H9 (cell line): ENCODE results near the gene PXDN. TPM values are rescaled to one million over a fixed set of nuclear protein-coding genes. Genes with fewer than 3 reads are reported as not detected.
A peak's percentile ranks its signal among the peaks of the same experiment; 100 is the strongest.

ENCODE experiments used
- DNase-seq: peaks from one replicate; pipeline ENCODE4 v3.0.0-alpha.2; 2017
- H2AFZ ChIP-seq: one replicate; pipeline ENCODE4 v1.6.1; 2013; ENCODE audit warnings: mild to moderate bottlenecking, low read length, control low read depth, moderate library complexity
- H2AK5ac ChIP-seq: 2 replicates; pipeline ENCODE4 v1.6.1; 2013; ENCODE audit warnings: low read length, control low read depth, mixed read lengths; ENCODE audit not compliant: insufficient read length
- H2BK120ac ChIP-seq: one replicate; pipeline ENCODE4 v1.6.1; 2013; ENCODE audit warnings: low read depth, mild to moderate bottlenecking, low read length, control low read depth, inconsistent platforms; ENCODE audit not compliant: poor library complexity, severe bottlenecking
- H2BK12ac ChIP-seq: 2 replicates; pipeline ENCODE4 v1.6.1; 2013; ENCODE audit warnings: low read length, control low read depth, mixed read lengths, low read depth; ENCODE audit not compliant: insufficient read length
- H2BK15ac ChIP-seq: 2 replicates; pipeline ENCODE4 v1.6.1; 2013; ENCODE audit warnings: low read depth, low read length, control low read depth
- H2BK20ac ChIP-seq: one replicate; pipeline ENCODE4 v1.6.1; 2013; ENCODE audit warnings: low read depth, mild to moderate bottlenecking, low read length, control low read depth, inconsistent platforms; ENCODE audit not compliant: poor library complexity, severe bottlenecking
- H2BK5ac ChIP-seq: 2 replicates; pipeline ENCODE4 v1.6.1; 2013; ENCODE audit warnings: low read length, control low read depth, mixed read lengths; ENCODE audit not compliant: insufficient read length
- H3K14ac ChIP-seq: 2 replicates; pipeline ENCODE4 v1.6.1; 2013; ENCODE audit warnings: low read length, control low read depth; ENCODE audit not compliant: insufficient read depth
- H3K18ac ChIP-seq: 2 replicates; pipeline ENCODE4 v1.6.1; 2013; ENCODE audit warnings: low read depth, mild to moderate bottlenecking, mixed read lengths, low read length, control low read depth; ENCODE audit not compliant: insufficient read length
- H3K23ac ChIP-seq: 2 replicates; pipeline ENCODE4 v1.6.1; 2013; ENCODE audit warnings: low read length, control low read depth, mixed read lengths, low read depth; ENCODE audit not compliant: insufficient read length
- H3K23me2 ChIP-seq: 2 replicates; pipeline ENCODE4 v1.6.1; 2013; ENCODE audit warnings: low read depth, mild to moderate bottlenecking, mixed read lengths, low read length, control low read depth; ENCODE audit not compliant: insufficient read length, poor library complexity, severe bottlenecking
- H3K27ac ChIP-seq: 2 replicates; pipeline ENCODE4 v1.5.1; 2013; ENCODE audit warnings: low read length, control low read depth, mixed read lengths, low read depth; ENCODE audit not compliant: insufficient read length
- H3K27me3 ChIP-seq: 2 replicates; pipeline ENCODE4 v1.6.1; 2013; ENCODE audit warnings: low read length, control low read depth, inconsistent platforms; ENCODE audit not compliant: insufficient read depth
- H3K4ac ChIP-seq: 2 replicates; pipeline ENCODE4 v1.6.1; 2013; ENCODE audit warnings: low read depth, mild to moderate bottlenecking, control low read depth, inconsistent platforms, low read length, moderate library complexity
- H3K4me1 ChIP-seq: 2 replicates; pipeline ENCODE4 v1.6.1; 2013; ENCODE audit warnings: low read length, control low read depth, inconsistent platforms; ENCODE audit not compliant: insufficient read depth
- H3K4me2 ChIP-seq: 2 replicates; pipeline ENCODE4 v1.6.1; 2013; ENCODE audit warnings: low read length, control low read depth, mixed read lengths; ENCODE audit not compliant: insufficient read length, insufficient read depth
- H3K56ac ChIP-seq: 2 replicates; pipeline ENCODE4 v1.6.1; 2013; ENCODE audit warnings: low read depth, mild to moderate bottlenecking, mixed read lengths, low read length, control low read depth; ENCODE audit not compliant: insufficient read length
- H3K79me1 ChIP-seq: 2 replicates; pipeline ENCODE4 v1.6.1; 2013; ENCODE audit warnings: low read depth, mild to moderate bottlenecking, moderate library complexity, low read length, control low read depth, inconsistent platforms; ENCODE audit not compliant: insufficient read depth, poor library complexity, severe bottlenecking
- H3K79me2 ChIP-seq: 2 replicates; pipeline ENCODE4 v1.6.1; 2013; ENCODE audit warnings: low read length, control low read depth, inconsistent platforms; ENCODE audit not compliant: insufficient read depth
- H3K9ac ChIP-seq: 2 replicates; pipeline ENCODE4 v1.6.1; 2013; ENCODE audit warnings: low read length, control low read depth, mixed read lengths; ENCODE audit not compliant: insufficient read length; ENCODE audit errors: extremely low read depth
- H3K9me3 ChIP-seq: one replicate; pipeline ENCODE4 v1.6.1; 2013; ENCODE audit warnings: low read depth, low read length, inconsistent platforms; ENCODE audit not compliant: control insufficient read depth
- H3T11ph ChIP-seq: one replicate; pipeline ENCODE4 v1.6.1; 2013; ENCODE audit warnings: mild to moderate bottlenecking, low read length, control low read depth, inconsistent platforms
- H4K20me1 ChIP-seq: one replicate; pipeline ENCODE4 v1.6.1; 2013; ENCODE audit not compliant: control insufficient read depth, insufficient read length, insufficient read depth
- H4K5ac ChIP-seq: 2 replicates; pipeline ENCODE4 v1.6.1; 2013; ENCODE audit warnings: low read depth, mild to moderate bottlenecking, mixed read lengths, low read length, control low read depth; ENCODE audit not compliant: insufficient read length
- H4K8ac ChIP-seq: replicated peaks from 2 replicates; pipeline ENCODE4 v1.6.1; 2013; ENCODE audit warnings: low read length, control low read depth, mixed read lengths, low read depth; ENCODE audit not compliant: insufficient read length
- H4K91ac ChIP-seq: 2 replicates; pipeline ENCODE4 v1.6.1; 2013; ENCODE audit warnings: low read depth, mild to moderate bottlenecking, moderate library complexity, mixed read lengths, low read length, control low read depth; ENCODE audit not compliant: insufficient read length
- H3K27ac Mint-ChIP-seq, 3 experiments: 2 replicates in 2 of 3; 3 replicates in 1 of 3; pipeline ENCODE4 v1.8.0; 2020 to 2021; ENCODE audit warnings: mixed read lengths in 3 of 3, mild to moderate bottlenecking in 1 of 3, moderate library complexity in 1 of 3
- H3K27me3 Mint-ChIP-seq: 2 replicates; pipeline ENCODE4 v1.8.0; 2021; ENCODE audit warnings: low read depth, mild to moderate bottlenecking, moderate library complexity, mixed read lengths
- H3K36me3 Mint-ChIP-seq, 3 experiments: 2 replicates in 2 of 3; 3 replicates in 1 of 3; pipeline ENCODE4 v1.8.0; 2020 to 2021; ENCODE audit warnings: low read depth in 3 of 3, mixed read lengths in 3 of 3; ENCODE audit not compliant: insufficient read depth in 1 of 3
- H3K4me1 Mint-ChIP-seq, 2 experiments: 2 replicates each; pipeline ENCODE4 v1.8.0; 2020; ENCODE audit warnings: mixed read lengths in 2 of 2
- H3K4me3 Mint-ChIP-seq, 2 experiments: 2 replicates in 1 of 2; 3 replicates in 1 of 2; pipeline ENCODE4 v1.8.0; 2020 to 2021; ENCODE audit warnings: mild to moderate bottlenecking in 2 of 2, mixed read lengths in 2 of 2, moderate library complexity in 1 of 2
- H3K9me3 Mint-ChIP-seq, 2 experiments: 2 replicates in 1 of 2; 3 replicates in 1 of 2; pipeline ENCODE4 v1.8.0; 2020; ENCODE audit warnings: mild to moderate bottlenecking in 2 of 2, mixed read lengths in 2 of 2, moderate library complexity in 1 of 2
- WGBS: extraction: QIAGEN DNeasy Blood & Tissue Kit; methylation state at CpG from one replicate; pipeline ENCODE4 v1.1.7; 2013; ENCODE audit warnings: missing lambda C conversion rate, low lambda C conversion rate, mixed read lengths; ENCODE audit not compliant: insufficient read length; ENCODE audit errors: extremely low coverage; 5-methylcytosine and 5-hydroxymethylcytosine counted together
- total RNA-seq: library from RNA; stranded (reverse); gene quantifications from 2 replicates; pipeline ENCODE4 v1.2.1, GENCODE V29; 2021
- TF ChIP-seq, protein P1 (sequence below): fragments of 200-600 bp; sonication (generic); conservative IDR thresholded peaks from 3 replicates; pipeline ENCODE4 v1.8.0; 2021; ENCODE audit warnings: antibody characterized with exemption, mild to moderate bottlenecking

Gene PXDN
- total RNA-seq, 1 experiment from 2014 or later: 146 TPM

DNA sequence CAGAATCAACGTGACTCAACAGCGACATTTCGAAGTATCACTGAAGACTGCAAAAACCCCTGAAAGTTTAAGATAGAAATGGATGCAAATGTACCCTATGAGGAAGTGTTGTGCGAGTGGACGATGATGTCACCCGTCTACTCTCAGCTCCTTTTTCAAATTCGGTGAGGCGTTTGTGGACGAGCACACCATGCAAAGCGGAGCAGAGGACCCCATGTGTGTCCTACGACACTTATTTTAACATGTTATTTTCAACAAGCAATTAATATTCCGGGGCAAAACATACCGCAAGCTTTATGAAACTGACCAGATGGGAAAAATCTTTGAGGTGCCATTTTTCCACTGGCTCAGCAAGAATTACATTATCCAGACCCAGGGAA, 2.0 kb downstream of the PXDN start:
- Histone ChIP-seq H4K20me1 (no peaks in the 10 kb centered on the region), H3K79me1 (peaks cover 4% of the 10 kb centered on the region), H2BK20ac (no peak overlapping the region), H3K14ac (no peak overlapping the region), H3K4me1 (peaks cover 4% of the 10 kb centered on the region; the same call in 1 of the 2 replicates), H3K9ac (no peak overlapping the region), H3K27me3 (no peaks in the 10 kb centered on the region), H3K4ac (no peak overlapping the region), H3K23me2 (peaks cover 10% of the 10 kb centered on the region), H2AFZ (no peak overlapping the region), H4K91ac (no peak overlapping the region), H2BK15ac (no peak overlapping the region), H3K56ac (no peak overlapping the region), H3K27ac (no peak overlapping the region), H3K18ac (no peak overlapping the region), H2BK12ac (no peak overlapping the region), H2BK5ac (no peak overlapping the region), H2AK5ac (no peak overlapping the region), H2BK120ac (no peak overlapping the region), H3K23ac (no peak overlapping the region), H3T11ph (no peak overlapping the region), H3K79me2 (peaks cover 39% of the 10 kb centered on the region; the same call in 1 of the 2 replicates), H4K8ac (no peak overlapping the region), H3K9me3 (no peaks in the 10 kb centered on the region), H3K4me2 (peak overlapping the region; percentile 34), H4K5ac (no peak overlapping the region)
- Mint-ChIP-seq H3K36me3 (peaks cover 12 to 31% (median 13%) of the 10 kb centered on the region in 3 experiments), H3K9me3 (peaks cover 0 to 5% of the 10 kb centered on the region in 2 experiments; a peak in 1 of 5 replicates), H3K27ac (peak overlapping the region in 1 of 3 experiments; percentile 89; a peak in 1 of 7 replicates), H3K4me3 (peak overlapping the region; percentile 95 to 98), H3K27me3 (peaks cover 20% of the 10 kb centered on the region), H3K4me1 (peaks cover 28% of the 10 kb centered on the region in 2 experiments)
- WGBS: no CpG with 5 or more reads among the region's 13 CpGs
- no peak for DNase-seq
- TF ChIP-seq, protein P1, sequence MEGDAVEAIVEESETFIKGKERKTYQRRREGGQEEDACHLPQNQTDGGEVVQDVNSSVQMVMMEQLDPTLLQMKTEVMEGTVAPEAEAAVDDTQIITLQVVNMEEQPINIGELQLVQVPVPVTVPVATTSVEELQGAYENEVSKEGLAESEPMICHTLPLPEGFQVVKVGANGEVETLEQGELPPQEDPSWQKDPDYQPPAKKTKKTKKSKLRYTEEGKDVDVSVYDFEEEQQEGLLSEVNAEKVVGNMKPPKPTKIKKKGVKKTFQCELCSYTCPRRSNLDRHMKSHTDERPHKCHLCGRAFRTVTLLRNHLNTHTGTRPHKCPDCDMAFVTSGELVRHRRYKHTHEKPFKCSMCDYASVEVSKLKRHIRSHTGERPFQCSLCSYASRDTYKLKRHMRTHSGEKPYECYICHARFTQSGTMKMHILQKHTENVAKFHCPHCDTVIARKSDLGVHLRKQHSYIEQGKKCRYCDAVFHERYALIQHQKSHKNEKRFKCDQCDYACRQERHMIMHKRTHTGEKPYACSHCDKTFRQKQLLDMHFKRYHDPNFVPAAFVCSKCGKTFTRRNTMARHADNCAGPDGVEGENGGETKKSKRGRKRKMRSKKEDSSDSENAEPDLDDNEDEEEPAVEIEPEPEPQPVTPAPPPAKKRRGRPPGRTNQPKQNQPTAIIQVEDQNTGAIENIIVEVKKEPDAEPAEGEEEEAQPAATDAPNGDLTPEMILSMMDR: no peak
